Stimulated activated CD8-positive, alpha-beta memory T cell treated with anti-CD3 and anti-CD28 coated beads, Interleukin-4, amount 100 ng/mL, for 48 hours (primary cell): ENCODE measurements around the gene SCAI.
"Not testable (repeated sequence)": the region's sequence is repeated elsewhere in the genome, so short reads cannot be mapped to it uniquely, and the experiment has no call there.

Source experiments
- DNase-seq: peaks from one replicate; pipeline ENCODE4 v3.0.0-alpha.2; 2020

SCAI gene

GRCh38 chr9:125100822-125101221 is 42.5 kb downstream of the SCAI start:
- no peak for DNase-seq

- DNase-seq: no peak
Measured at GRCh38 chr9:125099816-125100215, 43.5 kb downstream of the SCAI start.

GRCh38 chr9:125095821-125096443 is 47.4 kb downstream of the SCAI start:
- no peak for DNase-seq

- no peak for DNase-seq
Measured at GRCh38 chr9:125091121-125091520, 52.2 kb downstream of the SCAI start.

- DNase-seq: no peak
Measured at GRCh38 chr9:125089331-125089730, 54.0 kb downstream of the SCAI start.

GRCh38 chr9:125088752-125089151 is 54.6 kb downstream of the SCAI start:
- no peak for DNase-seq

GRCh38 chr9:125085703-125086477 is 57.4 kb downstream of the SCAI start:
- DNase-seq: no peak

GRCh38 chr9:125082197-125082596 is 61.1 kb downstream of the SCAI start:
- DNase-seq: not testable (repeated sequence)

- DNase-seq: not testable (repeated sequence)
Measured at GRCh38 chr9:125080797-125081196, 62.5 kb downstream of the SCAI start.

- DNase-seq: no peak
Measured at GRCh38 chr9:125079931-125080330, 63.4 kb downstream of the SCAI start.

GRCh38 chr9:125075997-125076396 is 67.3 kb downstream of the SCAI start:
- DNase-seq: no peak

- no peak for DNase-seq
Measured at GRCh38 chr9:125074976-125075375, 68.4 kb downstream of the SCAI start.

GRCh38 chr9:125066839-125067619 is 76.3 kb downstream of the SCAI start:
- DNase-seq: no peak

- no peak for DNase-seq
Measured at GRCh38 chr9:125061391-125061790, 81.9 kb downstream of the SCAI start.

- DNase-seq: no peak
Measured at GRCh38 chr9:125049212-125050049, 93.9 kb downstream of the SCAI start.

GRCh38 chr9:125043631-125044030 is 99.7 kb downstream of the SCAI start:
- no peak for DNase-seq

GRCh38 chr9:125043148-125043547 is 100.2 kb downstream of the SCAI start:
- DNase-seq: no peak

GRCh38 chr9:125038166-125038565 is 105.2 kb downstream of the SCAI start:
- no peak for DNase-seq

GRCh38 chr9:125028041-125028440 is 115.3 kb downstream of the SCAI start:
- no peak for DNase-seq

- no peak for DNase-seq
Measured at GRCh38 chr9:125024917-125025316, 118.4 kb downstream of the SCAI start.

GRCh38 chr9:125021069-125021468 is 122.3 kb downstream of the SCAI start:
- DNase-seq: no peak

GRCh38 chr9:125015655-125016054 is 127.7 kb downstream of the SCAI start:
- DNase-seq: not testable (repeated sequence)

GRCh38 chr9:125012013-125012412 is 131.3 kb downstream of the SCAI start:
- not testable (repeated sequence) for DNase-seq
